ENCODE results near the gene CDK6. TPM values are rescaled to one million over a fixed set of nuclear protein-coding genes. Genes with fewer than 3 reads are reported as not detected.
"Not testable (repeated sequence)": the region's sequence is repeated elsewhere in the genome, so short reads cannot be mapped to it uniquely, and the experiment has no call there.

The CDK6 gene
- total RNA-seq (2014; rRNA removed; shearing (Covaris generic)) = 73.8 and 82.0 TPM in 2 replicates
- 14.3 and 25.1 TPM in 2 replicates for polyA plus RNA-seq (2014; cell fraction: nucleus; rRNA removed)

GRCh38 chr7:92836489-92836999 is at the start of gene CDK6:
Gene CDK6 (minus strand): TSS chr7:92836573. CDS start chr7:92833323, 3,250 bp downstream.
- no peak for DNase-seq (ENCODE audit: extremely low read depth, low read depth)

GRCh38 chr7:92886039-92886438 is 49.7 kb upstream of the CDK6 start:
- not testable (repeated sequence) for DNase-seq (ENCODE audit: extremely low read depth, low read depth)

GRCh38 chr7:92884218-92884617 is 47.8 kb upstream of the CDK6 start:
- DNase-seq (ENCODE audit: extremely low read depth, low read depth) = no peak

- DNase-seq (ENCODE audit: extremely low read depth, low read depth) = no peak
These were observed 46.4 kb upstream of the CDK6 start for GRCh38 chr7:92882760-92883159.

- no peak for DNase-seq (ENCODE audit: extremely low read depth, low read depth)
These were observed 44.7 kb upstream of the CDK6 start for GRCh38 chr7:92881091-92881485.

GRCh38 chr7:92880212-92881090 is 44.1 kb upstream of the CDK6 start:
- peak; percentile 16 for DNase-seq (ENCODE audit: extremely low read depth, low read depth)

- DNase-seq (ENCODE audit: extremely low read depth, low read depth) = no peak
These were observed 41.0 kb upstream of the CDK6 start for GRCh38 chr7:92877367-92877766.

- no peak for DNase-seq (ENCODE audit: extremely low read depth, low read depth)
These were observed 40.5 kb upstream of the CDK6 start for GRCh38 chr7:92876836-92877235.

GRCh38 chr7:92875719-92876118 is 39.3 kb upstream of the CDK6 start:
- DNase-seq (ENCODE audit: extremely low read depth, low read depth) = no peak

- DNase-seq (ENCODE audit: extremely low read depth, low read depth) = no peak
These were observed 38.8 kb upstream of the CDK6 start for GRCh38 chr7:92875173-92875572.

GRCh38 chr7:92874567-92874966 is 38.2 kb upstream of the CDK6 start:
- no peak for DNase-seq (ENCODE audit: extremely low read depth, low read depth)

- no peak for DNase-seq (ENCODE audit: extremely low read depth, low read depth)
These were observed 37.4 kb upstream of the CDK6 start for GRCh38 chr7:92873776-92874175.

GRCh38 chr7:92872701-92873100 is 36.3 kb upstream of the CDK6 start:
- DNase-seq (ENCODE audit: extremely low read depth, low read depth) = no peak

- no peak for DNase-seq (ENCODE audit: extremely low read depth, low read depth)
These were observed 32.4 kb upstream of the CDK6 start for GRCh38 chr7:92868683-92869293.

- DNase-seq (ENCODE audit: extremely low read depth, low read depth) = not testable (repeated sequence)
These were observed 27.8 kb upstream of the CDK6 start for GRCh38 chr7:92864169-92864568.

GRCh38 chr7:92856436-92856835 is 20.1 kb upstream of the CDK6 start:
- DNase-seq (ENCODE audit: extremely low read depth, low read depth) = no peak

GRCh38 chr7:92854501-92855238 is 18.3 kb upstream of the CDK6 start:
- DNase-seq (ENCODE audit: extremely low read depth, low read depth) = no peak

GRCh38 chr7:92851732-92852131 is 15.4 kb upstream of the CDK6 start:
- no peak for DNase-seq (ENCODE audit: extremely low read depth, low read depth)

GRCh38 chr7:92850516-92850915 is 14.1 kb upstream of the CDK6 start:
- no peak for DNase-seq (ENCODE audit: extremely low read depth, low read depth)

GRCh38 chr7:92849322-92849721 is 12.9 kb upstream of the CDK6 start:
- DNase-seq (ENCODE audit: extremely low read depth, low read depth) = no peak

GRCh38 chr7:92848851-92849250 is 12.5 kb upstream of the CDK6 start:
- DNase-seq (ENCODE audit: extremely low read depth, low read depth) = no peak

Data from NCI-H460 (cell line).